MM.1S (cell line): ENCODE measurements around the gene SPRR2G.

Experiments used
- DNase-seq: peaks from one replicate; pipeline ENCODE4 v3.0.0-alpha.2; 2015
- H2AFZ ChIP-seq: fragments of 300-600 bp; sonication (generic); 2 replicates; pipeline ENCODE4 v1.6.0; 2016; ENCODE audit warnings: antibody characterized with exemption, low read length
- H3F3A ChIP-seq: fragments of 300-600 bp; sonication (generic); 2 replicates; pipeline ENCODE4 v1.6.1; 2016; ENCODE audit warnings: mild to moderate bottlenecking, antibody characterized with exemption, low read length, moderate library complexity, mixed read lengths; ENCODE audit not compliant: insufficient read depth
- H3K27ac ChIP-seq: fragments of 300-600 bp; sonication (generic); 2 replicates; pipeline ENCODE4 v1.5.1; 2016; ENCODE audit warnings: mild to moderate bottlenecking, low read length
- H3K27me3 ChIP-seq: fragments of 300-600 bp; sonication (generic); replicated peaks from 2 replicates; pipeline ENCODE4 v1.6.0; 2016; ENCODE audit warnings: low read length; ENCODE audit not compliant: insufficient read depth
- H3K36me3 ChIP-seq: fragments of 300-600 bp; sonication (generic); replicated peaks from 2 replicates; pipeline ENCODE4 v1.6.1; 2016; ENCODE audit warnings: mild to moderate bottlenecking, low read length, mixed read lengths; ENCODE audit not compliant: insufficient read depth
- H3K4me1 ChIP-seq: fragments of 300-600 bp; sonication (generic); 2 replicates; pipeline ENCODE4 v1.6.1; 2016; ENCODE audit warnings: low read length, mixed read lengths
- H3K4me2 ChIP-seq: fragments of 300-600 bp; sonication (generic); 2 replicates; pipeline ENCODE4 v1.6.0; 2016; ENCODE audit warnings: low read depth, low read length
- H3K4me3 ChIP-seq: fragments of 300-600 bp; sonication (generic); 2 replicates; pipeline ENCODE4 v1.5.1; 2016; ENCODE audit warnings: low read length, mixed read lengths
- H3K79me2 ChIP-seq: fragments of 300-600 bp; sonication (generic); 2 replicates; pipeline ENCODE4 v1.6.1; 2016; ENCODE audit warnings: mixed run types, low read length, mixed read lengths
- H3K9ac ChIP-seq: fragments of 300-600 bp; sonication (generic); 2 replicates; pipeline ENCODE4 v1.6.1; 2016; ENCODE audit warnings: low read length, mixed read lengths
- H3K9me2 ChIP-seq: fragments of 300-600 bp; sonication (generic); replicated peaks from 2 replicates; pipeline ENCODE4 v1.6.1; 2016; ENCODE audit warnings: mild to moderate bottlenecking, low read length, mixed read lengths; ENCODE audit not compliant: insufficient read depth
- H3K9me3 ChIP-seq: fragments of 300-600 bp; sonication (generic); replicated peaks from 2 replicates; pipeline ENCODE4 v1.6.1; 2016; ENCODE audit warnings: mild to moderate bottlenecking, low read length, mixed read lengths; ENCODE audit not compliant: insufficient read depth
- H4K20me1 ChIP-seq: fragments of 300-600 bp; sonication (generic); 2 replicates; pipeline ENCODE4 v1.6.1; 2016; ENCODE audit warnings: mild to moderate bottlenecking, low read length, moderate library complexity, mixed read lengths; ENCODE audit not compliant: insufficient read depth
- CTCF ChIP-seq: fragments of 300-600 bp; sonication (generic); IDR thresholded peaks from 2 replicates; pipeline ENCODE4 v1.5.1; 2016; ENCODE audit warnings: antibody characterized with exemption, low read length, mixed read lengths
- EZH2 ChIP-seq: fragments of 300-600 bp; sonication (generic); optimal IDR thresholded peaks from 2 replicates; pipeline ENCODE3; 2017; ENCODE audit warnings: low read depth, mild to moderate bottlenecking, antibody characterized with exemption, low read length, mixed read lengths
- EZH2phosphoT487 ChIP-seq: fragments of 300-600 bp; sonication (generic); IDR thresholded peaks from 2 replicates; pipeline ENCODE4 v1.6.1; 2018; ENCODE audit warnings: antibody characterized with exemption, low read length

The SPRR2G gene

GRCh38 chr1:153150846-153151245 lies at the start of gene SPRR2G:
SPRR2G (minus strand) TSS chr1:153150890; CDS start chr1:153150110, 780 bp downstream.
- Histone ChIP-seq H3K27ac (no peak within 1 kb of the TSS), H3K4me3 (no peak within 1 kb of the TSS), H3K4me2 (no peak within 1 kb of the TSS), H2AFZ (no peak within 1 kb of the TSS), H3K36me3 (no peaks in the 10 kb centered on the region), H3K79me2 (no peaks in the 10 kb centered on the region), H3K4me1 (no peaks in the 10 kb centered on the region), H3K9me3 (no peaks in the 10 kb centered on the region), H3K9ac (no peak within 1 kb of the TSS), H4K20me1 (no peaks in the 10 kb centered on the region), H3K27me3 (no peaks in the 10 kb centered on the region), H3F3A (no peaks in the 10 kb centered on the region), H3K9me2 (no peaks in the 10 kb centered on the region)
- TF ChIP-seq EZH2: no peak
- no peak for TF ChIP-seq CTCF
- TF ChIP-seq EZH2phosphoT487: no peak
- DNase-seq: no peak

- no peaks in the 10 kb centered on the region for H3K36me3 ChIP-seq
- no peaks in the 10 kb centered on the region for H3F3A ChIP-seq
- H3K4me2 ChIP-seq: no peak overlapping the region
- no peak overlapping the region for H3K4me3 ChIP-seq
- H2AFZ ChIP-seq: no peak overlapping the region
- no peaks in the 10 kb centered on the region for H4K20me1 ChIP-seq
- H3K4me1 ChIP-seq: no peaks in the 10 kb centered on the region
- no peaks in the 10 kb centered on the region for H3K79me2 ChIP-seq
- H3K9me2 ChIP-seq: no peaks in the 10 kb centered on the region
- TF ChIP-seq CTCF (no peak), EZH2phosphoT487 (no peak), EZH2 (no peak)
- H3K9ac ChIP-seq: no peak overlapping the region
- H3K9me3 ChIP-seq: no peaks in the 10 kb centered on the region
- no peak overlapping the region for H3K27ac ChIP-seq
- DNase-seq: peak; percentile 35
- no peaks in the 10 kb centered on the region for H3K27me3 ChIP-seq
Measured at GRCh38 chr1:153195216-153195615, 44.5 kb upstream of the SPRR2G start.

GRCh38 chr1:153194331-153195050 lies 43.8 kb upstream of the SPRR2G start:
- no peak overlapping the region for H2AFZ ChIP-seq
- H3K4me3 ChIP-seq: no peak overlapping the region
- H3K4me2 ChIP-seq: no peak overlapping the region
- H3K27ac ChIP-seq: no peak overlapping the region
- H3K79me2 ChIP-seq: no peaks in the 10 kb centered on the region
- no peak for TF ChIP-seq EZH2phosphoT487
- no peak for TF ChIP-seq CTCF
- TF ChIP-seq EZH2: no peak
- no peak overlapping the region for H3K9ac ChIP-seq
- no peaks in the 10 kb centered on the region for H3F3A ChIP-seq
- H3K9me3 ChIP-seq: no peaks in the 10 kb centered on the region
- H3K27me3 ChIP-seq: no peaks in the 10 kb centered on the region
- no peaks in the 10 kb centered on the region for H3K9me2 ChIP-seq
- no peaks in the 10 kb centered on the region for H3K4me1 ChIP-seq
- no peaks in the 10 kb centered on the region for H3K36me3 ChIP-seq
- H4K20me1 ChIP-seq: no peaks in the 10 kb centered on the region
- no peak for DNase-seq
